Fibroblast of peridontal ligament (primary cell): ENCODE results near the gene TXNDC11.

ENCODE experiments used
- DNase-seq: peaks from one replicate; pipeline ENCODE4 v3.0.0-alpha.2; 2010; ENCODE audit errors: extremely low read depth

Gene TXNDC11

DNA sequence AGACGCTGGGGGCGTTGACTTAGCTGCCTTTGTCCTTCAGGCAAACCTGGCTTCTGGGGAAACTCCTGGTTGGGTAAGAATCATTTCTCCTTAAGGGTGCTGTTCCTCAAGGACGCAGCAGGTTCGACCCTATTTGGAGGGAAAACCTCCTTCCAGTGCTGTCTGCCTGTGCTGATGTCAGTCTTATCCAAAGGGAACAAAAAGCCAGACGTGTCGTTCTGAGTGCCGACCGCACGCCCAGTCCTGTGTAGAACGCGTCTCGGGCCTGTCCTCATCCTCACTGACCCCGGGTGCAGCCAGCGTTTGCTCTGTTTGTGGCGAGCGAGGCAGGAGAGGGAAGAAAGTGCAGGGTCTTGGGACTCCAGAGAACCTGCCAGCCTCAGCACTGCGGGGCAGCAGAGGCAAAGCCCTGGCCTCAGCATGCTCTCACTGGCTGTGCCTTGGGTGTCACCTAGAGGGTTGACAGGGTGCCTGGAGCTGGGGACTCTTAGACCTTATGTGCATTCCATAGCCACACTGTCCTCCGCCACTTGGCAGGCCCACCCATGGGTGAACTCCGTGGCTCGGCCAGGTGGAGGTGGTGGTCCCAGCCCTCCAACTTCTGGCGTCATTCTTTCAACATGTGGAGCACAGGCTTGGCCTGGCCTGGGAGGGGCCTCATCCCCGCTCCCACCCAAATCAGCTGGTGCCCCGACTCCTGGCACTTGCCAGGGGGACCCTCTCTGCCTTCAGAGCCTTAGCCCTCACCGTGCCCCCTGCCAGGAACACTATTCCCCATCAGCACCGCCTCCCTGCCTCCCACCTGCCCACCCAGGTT lies 68.4 kb downstream of the TXNDC11 start:
- DNase-seq = no peak

DNA sequence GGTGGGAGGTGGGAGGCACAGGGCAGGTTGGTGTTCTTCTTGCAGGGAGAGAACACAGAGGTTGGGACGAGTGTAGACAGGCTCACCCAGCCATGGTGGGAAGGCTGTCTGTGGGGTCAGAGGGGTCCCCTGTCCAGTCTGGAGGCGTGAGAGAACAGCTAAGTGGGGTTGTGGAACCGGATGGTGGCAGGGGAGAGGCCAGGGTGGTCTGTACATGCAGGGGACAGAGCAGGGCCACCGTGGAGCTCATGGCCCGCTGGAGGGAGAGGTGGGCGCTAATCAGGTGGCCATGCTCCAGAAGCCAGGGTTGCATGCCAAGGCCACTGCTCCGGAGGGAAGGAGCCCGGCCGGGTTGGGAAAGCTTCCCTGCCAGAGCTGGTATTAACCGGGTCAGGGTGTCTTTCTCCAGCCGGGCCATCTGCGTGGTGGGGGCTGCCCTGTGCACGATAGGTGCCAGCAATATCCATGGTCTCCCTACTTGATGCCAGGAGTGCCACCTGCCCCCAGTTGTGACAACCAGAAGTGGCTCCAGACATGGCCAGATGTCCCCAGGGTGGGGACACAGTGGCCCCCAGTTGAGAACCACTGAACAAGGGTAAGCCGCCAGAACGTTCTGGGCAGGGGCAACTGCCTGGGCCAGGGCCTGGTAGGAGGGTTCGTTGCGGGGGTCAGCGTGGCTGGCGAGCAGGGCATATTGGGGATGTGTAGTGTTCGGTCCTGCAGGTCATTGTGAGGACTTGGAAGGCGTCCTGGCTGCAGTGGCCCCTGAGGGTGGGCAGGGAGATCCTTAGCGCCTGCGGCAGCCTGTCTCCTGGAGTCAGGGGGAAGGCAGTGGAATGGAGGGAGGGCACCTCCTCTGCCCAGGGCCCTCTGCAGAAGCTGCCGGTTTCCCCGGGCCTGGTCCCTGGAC lies 69.3 kb downstream of the TXNDC11 start:
- DNase-seq = no peak

DNA sequence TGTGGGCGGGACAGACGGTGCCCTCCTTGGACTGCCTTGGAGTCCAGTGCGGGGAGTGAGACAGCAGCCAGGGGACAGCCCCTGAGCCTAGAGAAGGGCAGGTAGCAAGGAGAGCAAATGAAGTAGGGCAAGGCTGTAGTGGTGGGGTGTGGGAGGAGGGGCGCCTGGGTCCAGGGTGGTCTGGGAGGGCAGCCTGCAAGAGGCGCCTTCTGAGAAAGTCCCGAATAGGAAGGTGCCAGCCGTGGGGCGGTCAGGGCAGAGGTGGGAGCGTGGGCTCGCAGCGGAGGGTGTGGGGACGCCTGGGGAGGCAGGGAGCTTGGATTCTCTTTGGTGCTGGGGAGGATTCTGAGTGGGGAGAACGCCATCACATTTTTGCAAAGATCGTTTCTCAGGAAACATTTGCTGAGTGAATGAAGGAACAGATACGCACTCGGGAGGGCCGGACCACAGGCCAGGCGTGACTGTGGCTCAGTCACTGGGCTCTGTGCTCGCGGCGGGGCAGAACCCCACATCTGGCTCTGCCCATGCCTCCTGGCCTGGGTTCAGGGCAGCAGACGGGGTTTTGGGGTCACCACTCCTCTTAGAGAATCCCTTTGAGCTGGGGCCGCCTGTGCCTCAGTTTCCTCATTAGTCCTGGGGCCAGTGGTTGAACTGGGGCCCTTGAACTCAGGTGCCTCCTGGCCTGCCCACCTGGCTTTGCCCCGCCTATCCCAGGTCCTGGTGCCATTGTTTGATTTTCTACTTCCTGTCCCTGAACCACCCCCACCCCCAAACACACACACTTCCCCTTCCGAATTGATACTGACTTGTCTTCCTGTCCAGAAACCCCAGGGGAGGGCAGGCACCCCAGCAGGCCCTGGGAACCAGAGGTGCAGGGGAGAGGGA lies 70.2 kb downstream of the TXNDC11 start:
- no peak for DNase-seq

DNA sequence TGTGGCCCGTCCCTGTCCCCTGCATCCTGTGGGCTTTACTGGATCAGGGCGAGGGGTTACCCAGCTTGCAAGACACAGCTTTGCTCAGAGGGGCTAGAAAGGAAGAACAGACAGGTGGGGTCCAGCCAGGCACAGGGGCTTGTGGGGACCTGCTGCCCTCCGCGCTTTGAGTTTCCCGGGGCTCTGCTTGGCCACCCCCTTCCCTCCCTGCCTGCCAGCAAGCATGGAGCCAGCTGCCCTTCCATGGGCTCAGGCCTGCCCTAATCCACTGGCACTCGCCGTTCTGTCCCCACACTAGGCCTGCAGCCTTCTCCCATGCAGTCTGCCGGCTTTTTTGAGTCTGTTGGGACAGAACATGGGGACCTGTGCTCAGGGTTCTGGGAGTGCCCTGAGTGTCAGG lies 71.0 kb downstream of the TXNDC11 start:
- no peak for DNase-seq

DNA sequence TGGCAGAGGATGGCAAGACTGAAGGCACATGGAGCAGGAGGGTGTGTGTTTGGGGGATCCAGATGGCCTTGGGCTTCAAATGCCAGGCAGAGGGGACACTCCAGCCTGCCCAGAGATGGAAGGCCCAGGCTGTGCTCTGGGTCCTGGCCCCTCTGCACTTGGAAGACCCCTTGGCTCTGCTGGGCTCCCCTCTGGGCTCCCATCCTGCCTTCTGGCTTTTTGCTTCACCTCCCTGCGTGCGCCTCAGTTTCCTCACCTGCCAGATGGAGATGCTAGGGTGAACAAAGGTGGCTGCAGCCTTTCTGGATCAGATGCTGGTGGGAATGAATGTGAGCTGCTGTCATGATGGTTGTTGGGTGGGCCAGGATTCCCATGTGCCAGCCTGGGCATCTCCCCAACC lies 71.4 kb downstream of the TXNDC11 start:
- DNase-seq = no peak

DNA sequence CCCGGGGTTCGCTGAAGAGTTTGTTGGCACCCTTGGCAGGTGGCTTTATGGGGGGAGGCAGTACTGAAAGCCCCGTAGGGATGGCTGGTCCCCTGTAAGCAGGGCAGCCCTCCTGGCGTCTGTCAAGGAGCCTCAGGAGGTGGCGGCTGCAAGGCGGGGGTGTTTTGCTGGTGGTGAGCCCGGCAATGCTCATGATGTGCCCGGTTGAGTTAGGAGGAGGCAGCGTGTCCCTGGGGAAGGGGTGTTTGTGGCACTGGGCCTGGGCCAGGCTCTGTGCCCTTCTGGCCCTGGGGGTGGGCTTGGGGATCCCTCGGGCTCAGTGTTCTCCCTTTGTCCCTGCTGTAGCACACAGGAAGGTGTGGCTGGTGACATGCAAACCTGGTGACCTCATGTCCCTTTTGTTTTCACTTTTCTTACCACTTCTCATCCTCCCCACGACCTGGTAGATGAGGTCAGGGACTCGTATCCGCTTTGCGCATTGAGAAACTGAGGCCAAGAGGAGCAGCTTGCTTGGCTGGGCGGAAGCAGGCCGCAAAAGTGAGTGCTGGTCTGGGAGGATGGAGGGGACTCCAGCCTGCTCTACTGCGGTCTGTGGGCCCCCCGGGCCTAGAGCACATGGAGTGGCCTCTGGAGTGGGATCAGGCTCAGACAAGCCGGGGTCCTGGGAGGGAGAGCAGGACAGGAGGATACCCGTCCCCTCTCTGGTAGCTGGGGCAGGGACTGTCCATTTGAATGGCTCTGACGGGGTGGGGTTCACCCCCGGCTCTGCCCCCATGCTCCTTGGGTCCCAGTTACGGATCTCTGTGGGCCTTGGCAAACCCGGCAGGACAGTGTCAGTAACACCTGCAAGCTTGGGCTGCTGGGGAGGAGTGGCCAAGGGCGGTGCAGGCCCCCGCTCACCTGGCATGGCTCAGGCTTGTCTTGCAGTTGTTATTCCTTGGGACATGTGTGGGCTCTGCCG lies 72.2 kb downstream of the TXNDC11 start:
- DNase-seq = no peak

DNA sequence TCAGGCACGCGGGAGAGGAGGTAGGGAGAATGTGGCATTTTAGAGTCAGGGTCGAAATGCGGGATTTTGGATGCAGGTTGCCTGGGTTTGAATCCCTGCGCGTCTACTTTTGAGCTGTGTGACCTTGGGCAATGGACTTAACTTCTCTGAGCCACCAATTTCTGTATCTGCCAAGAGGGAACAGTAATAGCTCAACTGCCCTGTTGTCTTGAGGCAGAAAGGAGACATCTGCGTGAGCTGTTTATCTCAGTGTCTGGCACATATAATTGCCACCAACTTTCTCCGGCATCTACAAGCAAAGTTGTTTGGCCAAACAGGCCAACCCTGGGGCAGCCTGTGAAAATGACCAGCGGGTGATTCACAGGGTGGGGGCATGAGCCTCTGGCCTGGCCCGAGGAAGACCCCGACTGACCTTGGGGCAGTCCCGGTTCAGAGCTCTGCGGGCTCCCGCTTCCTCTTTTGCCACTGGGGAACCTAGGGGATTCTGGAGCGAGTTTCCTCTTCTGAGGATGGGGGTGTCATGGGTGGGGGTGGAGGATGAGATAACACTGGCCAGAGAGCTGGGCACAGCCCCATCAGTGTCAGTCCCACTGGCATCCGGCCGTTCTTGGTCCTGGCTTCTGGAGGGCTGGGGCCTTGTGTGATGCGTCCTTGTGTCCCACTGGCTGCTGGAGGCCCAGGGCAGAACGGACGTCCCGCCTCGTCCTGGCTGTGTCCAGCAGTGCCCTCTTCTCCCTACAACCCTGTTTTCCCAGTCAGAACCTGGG lies 73.1 kb downstream of the TXNDC11 start:
- peak; percentile 23 for DNase-seq

DNA sequence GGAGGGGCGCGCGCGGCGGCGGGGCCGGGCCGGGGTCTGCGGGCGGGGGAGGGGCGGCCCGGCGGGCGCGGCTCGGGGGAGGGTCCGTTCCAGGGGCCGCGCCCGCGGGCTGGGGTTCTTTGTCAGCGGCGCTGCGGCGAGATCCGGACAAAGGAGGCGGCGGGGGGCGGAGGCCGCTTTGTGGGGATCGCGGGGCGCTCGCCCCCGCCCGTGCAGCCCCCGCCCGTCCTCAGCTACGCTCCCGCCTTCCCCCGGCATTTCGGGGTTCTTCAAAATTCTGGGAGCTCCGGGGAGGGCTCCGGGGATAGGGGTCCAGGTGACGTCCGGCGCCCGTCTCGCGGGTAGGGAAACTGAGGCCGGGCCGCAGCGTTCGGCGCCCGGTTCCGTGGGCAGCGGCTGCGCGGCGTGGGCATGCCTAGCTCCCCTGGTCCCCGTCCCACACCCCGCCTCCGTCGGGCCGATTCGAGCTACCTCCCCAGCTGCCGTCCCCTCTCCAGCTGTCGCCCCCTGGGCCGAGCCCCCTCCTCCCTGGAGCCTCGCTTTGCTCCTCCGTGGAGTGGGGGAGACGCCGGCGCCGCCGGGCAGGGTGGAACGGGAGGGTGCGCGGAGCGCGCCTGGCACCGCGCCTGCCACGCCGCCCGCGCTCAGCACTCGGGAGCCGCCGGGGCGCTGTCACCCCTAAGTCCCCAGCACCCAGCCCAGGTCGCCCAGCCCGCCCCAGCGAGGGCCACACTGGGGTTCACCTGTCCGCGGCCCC lies 73.9 kb downstream of the TXNDC11 start:
- DNase-seq = no peak

DNA sequence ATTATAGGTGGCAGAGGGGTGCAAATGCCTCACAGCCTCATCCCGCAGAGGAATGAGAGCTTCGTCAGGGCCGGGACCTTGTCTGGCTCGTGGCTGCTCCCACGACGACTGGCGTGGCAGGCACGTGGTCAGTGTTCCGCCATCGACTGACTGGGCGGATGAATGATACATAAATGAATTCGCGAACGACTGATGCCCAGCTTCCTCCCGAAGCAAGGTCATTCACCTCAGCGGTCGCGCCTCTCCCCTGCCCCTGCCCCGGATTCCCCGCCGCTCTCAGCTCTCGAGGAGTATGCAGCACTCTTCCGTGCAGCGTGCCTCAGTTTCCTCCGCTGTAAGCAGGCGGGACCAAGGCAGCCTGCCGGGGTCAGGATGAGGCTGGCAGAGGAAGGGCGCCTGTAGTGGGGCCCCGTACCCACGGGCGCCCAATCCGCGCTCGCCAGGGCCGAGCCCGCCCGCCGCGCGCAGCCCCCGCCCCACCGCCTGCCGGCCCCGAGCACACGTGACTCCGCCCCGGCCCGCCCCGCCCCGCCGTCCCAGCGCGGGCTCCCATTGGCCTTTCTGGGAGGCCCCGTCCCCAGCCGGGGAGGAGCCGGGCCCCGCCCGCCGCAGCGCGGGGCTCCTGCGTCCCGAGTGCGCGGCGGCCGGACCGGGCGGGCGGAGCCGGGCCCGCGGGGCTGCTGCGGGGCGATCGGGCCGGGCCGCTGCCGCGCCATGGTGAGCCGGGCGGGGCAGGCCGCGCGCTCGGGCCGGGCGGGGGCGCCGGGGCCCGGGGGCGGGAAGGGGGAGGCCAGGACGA lies 74.6 kb downstream of the TXNDC11 start, which contains the start of gene SNN:
Gene SNN (plus strand): TSS at position 632 of the 799 bp plus-strand sequence. CDS start 7,605 bp downstream, outside the sequence.
- peak; percentile 64 for DNase-seq

DNA sequence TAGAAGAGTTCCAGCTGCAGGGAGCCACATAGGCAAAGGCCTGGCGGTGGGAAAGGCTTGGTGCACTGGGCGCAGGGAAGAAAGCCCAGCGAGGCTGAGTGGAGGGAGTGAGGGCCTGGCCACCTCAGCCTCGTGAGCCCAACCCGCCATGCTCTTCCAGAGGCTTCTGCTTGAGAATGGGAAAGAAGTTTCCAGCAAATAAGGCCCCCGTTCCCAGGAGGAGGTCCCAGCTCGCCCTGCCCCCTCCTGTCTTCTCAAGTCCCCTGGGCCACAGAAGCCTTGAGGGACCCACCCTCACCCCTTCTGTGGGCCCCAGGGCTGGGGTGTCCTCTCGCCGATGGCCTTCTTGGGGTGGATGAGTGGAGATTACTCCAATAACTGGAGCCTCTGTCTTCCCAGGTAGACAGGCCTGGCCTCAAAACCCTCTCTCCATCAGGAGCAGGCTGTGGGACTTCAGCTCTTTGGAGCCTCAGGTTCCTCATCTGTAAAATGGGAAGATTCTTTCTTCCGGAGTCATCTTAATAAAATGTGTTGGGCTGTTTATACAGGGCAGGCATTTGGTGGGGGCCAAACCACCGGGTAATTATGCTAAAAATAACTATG lies 75.3 kb downstream of the TXNDC11 start:
- no peak for DNase-seq

DNA sequence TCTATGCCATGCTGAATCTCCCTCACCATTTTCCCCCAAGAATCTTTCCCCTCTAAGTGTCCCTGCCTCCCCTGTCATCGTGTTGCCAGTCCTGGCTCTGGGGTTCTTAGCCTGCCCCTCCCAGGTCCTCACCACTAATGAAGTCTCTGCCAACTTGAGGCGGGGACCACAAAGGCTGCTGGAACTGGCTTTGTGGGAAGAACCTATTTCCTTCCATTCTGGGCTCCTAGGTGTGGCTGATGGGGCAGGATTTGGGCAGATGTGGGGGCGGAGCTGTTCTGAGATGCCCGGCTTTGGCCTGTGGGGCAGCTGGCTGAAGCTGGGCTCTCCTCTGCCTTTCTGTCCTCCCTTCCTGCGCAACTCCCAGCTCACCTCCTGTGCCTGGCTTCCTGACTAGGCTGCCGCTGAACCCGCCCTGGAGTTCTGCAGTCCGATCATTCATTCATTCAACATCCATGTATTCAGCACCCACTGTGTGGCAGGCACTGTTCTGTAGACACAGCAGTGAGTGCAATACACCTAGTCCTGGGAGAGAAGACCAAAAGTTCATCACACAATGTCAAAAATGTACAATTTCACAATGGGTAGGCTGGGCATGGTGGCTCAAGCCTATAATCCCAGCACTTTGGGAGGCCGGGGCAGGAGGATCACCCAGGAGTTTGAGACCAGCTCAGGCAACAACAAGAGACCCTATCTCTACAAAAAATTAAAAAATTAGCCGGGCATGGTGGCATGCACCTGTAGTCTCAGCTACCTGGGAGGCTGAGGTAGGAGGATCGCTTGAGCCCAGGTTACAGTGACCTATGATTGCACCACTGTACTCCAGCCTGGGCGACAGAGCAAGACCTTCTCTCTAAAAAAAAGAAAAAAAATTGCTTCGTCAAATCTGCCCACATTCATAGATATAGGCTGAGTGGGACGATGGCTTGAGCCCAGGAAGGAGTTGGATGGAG lies 76.3 kb downstream of the TXNDC11 start:
- no peak for DNase-seq

DNA sequence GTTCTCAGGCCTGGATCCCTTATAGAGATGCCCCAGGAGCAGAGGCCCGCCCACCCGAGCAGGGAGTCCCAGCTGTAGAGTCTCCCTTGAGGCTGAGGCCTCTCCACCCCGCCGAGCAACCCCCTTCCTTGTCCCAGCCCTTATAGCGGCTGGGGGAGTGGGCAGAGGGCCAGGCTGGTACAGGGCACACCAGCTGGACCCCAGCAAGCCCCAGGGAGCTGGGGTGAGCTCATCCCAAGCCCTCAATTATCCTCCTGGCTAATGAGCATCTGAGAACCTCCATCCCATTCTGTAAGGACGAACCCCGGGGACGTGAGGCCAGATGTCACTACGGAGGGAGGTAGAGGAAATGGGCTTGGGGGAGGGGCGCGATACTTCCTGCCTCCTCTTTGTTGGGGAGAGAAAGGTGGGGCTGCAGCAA lies 77.6 kb downstream of the TXNDC11 start:
- no peak for DNase-seq

DNA sequence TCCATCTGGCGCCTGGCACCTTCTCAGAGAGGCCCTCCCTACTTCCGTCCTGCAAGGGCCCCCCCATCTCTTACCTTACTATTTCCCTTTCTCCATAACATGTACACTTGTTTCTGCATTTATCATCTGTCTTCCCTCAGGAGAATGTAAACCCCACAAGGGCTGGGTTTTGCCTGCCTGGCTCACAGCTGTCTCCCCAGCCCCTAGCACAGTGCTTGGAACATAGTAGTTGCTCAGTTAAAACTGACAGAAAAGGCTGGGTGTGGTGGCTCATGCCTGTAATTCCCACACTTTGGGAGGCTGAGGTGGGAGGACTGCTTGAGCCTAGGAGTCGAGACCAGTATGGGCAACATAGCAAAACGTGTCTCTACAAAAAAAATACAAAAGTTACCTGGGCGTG lies 80.1 kb downstream of the TXNDC11 start:
- no peak for DNase-seq

DNA sequence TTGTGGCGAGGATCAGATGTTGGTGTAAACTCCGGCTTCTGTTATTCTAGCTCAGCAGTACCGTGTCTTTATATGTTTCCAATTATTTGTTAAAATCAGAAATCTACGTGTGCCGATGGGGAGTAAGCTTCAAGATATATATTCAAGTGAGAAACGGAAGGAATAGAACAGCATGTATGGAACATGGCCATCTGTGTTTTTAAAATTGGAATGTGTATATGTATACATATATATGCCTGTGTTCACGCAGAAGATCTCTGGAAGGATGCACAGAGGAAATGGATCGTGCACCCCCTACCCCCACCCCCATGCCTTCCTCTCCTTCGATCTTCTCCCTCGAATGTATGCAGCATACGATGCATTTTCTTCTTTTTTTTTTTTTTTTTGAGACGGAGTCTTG lies 82.1 kb downstream of the TXNDC11 start:
- no peak for DNase-seq

DNA sequence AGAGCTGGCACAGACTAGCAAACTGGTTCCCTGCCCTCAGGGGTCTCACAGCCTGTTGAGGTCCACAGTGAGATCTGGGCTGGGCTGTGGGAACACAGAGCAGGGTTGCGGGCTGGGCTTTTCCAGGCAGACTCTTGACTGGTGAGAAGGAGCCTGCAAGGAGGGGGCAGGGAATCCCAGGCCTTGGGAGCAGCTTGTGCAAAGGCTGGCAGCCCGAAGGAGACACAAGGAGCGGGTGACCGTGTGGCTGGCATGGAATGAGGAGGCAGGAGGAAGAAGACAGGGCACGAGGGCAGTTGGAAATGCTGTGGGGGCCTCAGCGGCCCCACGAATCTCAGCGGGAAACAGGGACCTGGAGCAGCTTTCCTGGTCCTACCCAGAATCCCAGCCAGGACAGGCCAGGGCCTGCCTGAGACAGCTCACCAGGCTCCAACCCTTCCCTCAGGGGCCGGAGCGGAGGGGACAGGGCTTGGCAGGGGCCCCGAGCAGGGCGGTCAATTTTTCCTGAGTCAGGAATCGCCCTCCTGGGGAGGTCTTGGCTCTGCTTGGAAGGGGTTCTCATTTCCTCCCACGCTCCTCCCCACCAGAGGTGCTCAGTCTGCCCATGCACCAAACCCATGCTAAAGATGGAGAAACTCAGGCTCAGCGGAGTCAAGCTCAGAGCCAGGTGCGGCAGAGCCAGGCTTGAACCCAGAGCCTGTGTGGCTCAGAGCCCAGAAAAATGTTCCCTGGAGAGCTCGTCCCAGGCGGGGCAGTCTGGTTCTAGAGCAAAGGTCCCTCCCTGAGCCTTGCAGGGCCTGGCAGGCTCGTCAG lies 83.6 kb downstream of the TXNDC11 start:
- DNase-seq = no peak

DNA sequence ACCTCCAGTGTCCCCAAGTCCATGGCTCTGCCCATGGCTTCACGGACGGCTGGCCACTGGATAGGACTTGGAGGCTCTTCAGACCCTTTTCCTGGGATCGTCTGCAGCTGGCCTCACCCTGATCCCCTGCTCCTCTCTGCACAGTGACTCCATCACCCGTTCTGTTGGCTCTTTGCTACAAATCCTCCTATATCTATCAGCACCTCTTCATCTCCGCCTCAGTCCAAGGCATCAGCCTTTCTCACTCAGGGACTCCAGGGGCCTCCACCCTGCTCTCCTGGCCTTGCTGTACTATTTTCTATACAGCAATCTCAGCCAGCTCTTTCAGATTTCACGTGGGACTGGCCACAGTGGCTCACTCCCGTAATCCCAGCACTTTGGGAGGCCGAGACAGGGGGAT lies 85.1 kb downstream of the TXNDC11 start:
- no peak for DNase-seq
